Stimulated activated naive CD8-positive, alpha-beta T cell treated with anti-CD3 and anti-CD28 coated beads, Interleukin-15, Interleukin-2, amounts not matched to agents 100 ng/mL and 50 ng/mL, for 24 hours (primary cell): Measurements from ENCODE around the gene TXLNB.

Experiments
- H3K27ac Mint-ChIP-seq: one replicate; pipeline ENCODE4 v1.8.0; 2021; ENCODE audit warnings: mild to moderate bottlenecking, mixed read lengths
- H3K27me3 Mint-ChIP-seq: one replicate; pipeline ENCODE4 v1.8.0; 2021; ENCODE audit warnings: mixed read lengths
- H3K36me3 Mint-ChIP-seq: one replicate; pipeline ENCODE4 v1.8.0; 2021; ENCODE audit warnings: low read depth, mixed read lengths
- H3K4me1 Mint-ChIP-seq: one replicate; pipeline ENCODE4 v1.8.0; 2021; ENCODE audit warnings: low read depth, mixed read lengths
- H3K4me3 Mint-ChIP-seq: one replicate; pipeline ENCODE4 v1.8.0; 2021; ENCODE audit warnings: mild to moderate bottlenecking, mixed read lengths
- H3K9me3 Mint-ChIP-seq: one replicate; pipeline ENCODE4 v1.8.0; 2021; ENCODE audit warnings: mixed read lengths

Gene TXLNB

GRCh38 chr6:139201378-139201777 lies 90.4 kb downstream of the TXLNB start:
- no peaks in the 10 kb centered on the region for H3K27me3 Mint-ChIP-seq
- H3K4me1 Mint-ChIP-seq = no peaks in the 10 kb centered on the region
- no peak overlapping the region for H3K4me3 Mint-ChIP-seq
- H3K27ac Mint-ChIP-seq = no peak overlapping the region
- no peaks in the 10 kb centered on the region for H3K36me3 Mint-ChIP-seq
- H3K9me3 Mint-ChIP-seq = peaks cover 8% of the 10 kb centered on the region

- Mint-ChIP-seq H3K27me3 (no peaks in the 10 kb centered on the region), H3K36me3 (peaks cover 5% of the 10 kb centered on the region), H3K27ac (no peak overlapping the region), H3K4me1 (no peaks in the 10 kb centered on the region), H3K9me3 (no peaks in the 10 kb centered on the region), H3K4me3 (no peak overlapping the region)
Measured at GRCh38 chr6:139198529-139199288, 93.1 kb downstream of the TXLNB start.

DNA sequence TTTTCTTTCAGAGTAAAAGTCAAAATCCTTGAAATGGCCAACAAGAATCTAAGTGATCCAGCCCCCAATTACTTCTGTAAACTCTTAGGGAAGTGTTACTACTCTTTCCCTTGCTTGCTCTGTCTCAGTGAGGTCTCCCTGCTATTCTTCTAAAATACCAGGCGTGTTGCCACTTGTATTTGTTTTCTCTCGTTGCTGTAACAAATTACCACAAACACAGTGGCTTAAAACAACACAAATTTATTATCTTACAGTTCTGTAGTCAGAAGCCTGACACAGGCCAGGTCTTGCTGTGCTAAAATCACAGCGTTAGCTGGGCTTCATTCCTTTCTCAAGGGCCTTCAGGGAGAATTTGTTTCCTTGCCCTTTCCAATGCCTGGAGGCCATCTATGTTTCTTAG lies 97.1 kb downstream of the TXLNB start:
- peaks cover 5% of the 10 kb centered on the region for H3K36me3 Mint-ChIP-seq
- H3K4me1 Mint-ChIP-seq = no peaks in the 10 kb centered on the region
- H3K9me3 Mint-ChIP-seq = no peaks in the 10 kb centered on the region
- H3K4me3 Mint-ChIP-seq = no peak overlapping the region
- H3K27ac Mint-ChIP-seq = no peak overlapping the region
- no peaks in the 10 kb centered on the region for H3K27me3 Mint-ChIP-seq
